Liver (tissue), 9 donors: ENCODE results near the gene POU2F3. TPM values are rescaled to one million over a fixed set of nuclear protein-coding genes. Genes with fewer than 3 reads are reported as not detected.

ENCODE experiments used
- DNase-seq: peaks from one replicate; pipeline ENCODE4 v3.0.0-alpha.2; 2017; ENCODE audit warnings: low spot score
- H3K27ac ChIP-seq, 2 donors: one replicate each; pipeline ENCODE4 v1.7.0; 2013; ENCODE audit warnings: inconsistent platforms in 2 of 2, low read length in 2 of 2, control low read depth in 1 of 2, low read depth in 1 of 2, mild to moderate bottlenecking in 1 of 2
- H3K27me3 ChIP-seq, 4 donors: one replicate each; pipeline versions ENCODE4 v1.6.1 to v1.7.0; 2013; ENCODE audit warnings: low read length in 3 of 4, inconsistent platforms in 1 of 4, mild to moderate bottlenecking in 1 of 4, moderate library complexity in 1 of 4; ENCODE audit not compliant: control insufficient read depth in 4 of 4, insufficient read depth in 4 of 4
- H3K36me3 ChIP-seq, 4 donors: one replicate each; pipeline versions ENCODE4 v1.6.1 to v1.7.0; 2013; ENCODE audit warnings: low read length in 3 of 4, mild to moderate bottlenecking in 3 of 4, low read depth in 1 of 4, moderate library complexity in 1 of 4; ENCODE audit not compliant: control insufficient read depth in 4 of 4, insufficient read depth in 3 of 4
- H3K4me1 ChIP-seq, 4 donors: one replicate each; pipeline versions ENCODE4 v1.6.1 to v1.7.0; 2013; ENCODE audit warnings: low read length in 3 of 4, mild to moderate bottlenecking in 3 of 4, moderate library complexity in 1 of 4; ENCODE audit not compliant: control insufficient read depth in 4 of 4, insufficient read depth in 4 of 4
- H3K4me3 ChIP-seq, 3 donors: one replicate each; pipeline versions ENCODE4 v1.6.1 to v1.7.0; 2013; ENCODE audit warnings: low read length in 3 of 3, control low read depth in 1 of 3, low read depth in 1 of 3, mild to moderate bottlenecking in 1 of 3
- H3K9ac ChIP-seq, 2 donors: one replicate each; pipeline ENCODE4 v1.7.0; 2013; ENCODE audit warnings: low read length in 2 of 2, mild to moderate bottlenecking in 2 of 2, moderate library complexity in 2 of 2, control low read depth in 1 of 2, low read depth in 1 of 2
- H3K9me3 ChIP-seq, 4 donors: one replicate each; pipeline versions ENCODE4 v1.6.1 to v1.7.0; 2013; ENCODE audit warnings: low read length in 3 of 4; ENCODE audit not compliant: control insufficient read depth in 4 of 4
- ATF3 ChIP-seq: IDR thresholded peaks from 2 replicates; pipeline ENCODE4 v1.6.1; 2016; ENCODE audit warnings: antibody characterized with exemption
- CTCF ChIP-seq: fragments of 150-350 bp; IDR thresholded peaks from 2 replicates; pipeline ENCODE4 v1.5.1; 2017; ENCODE audit warnings: improper control_type of control experiment, low read depth, low read length; ENCODE audit not compliant: missing input control
- EGR1 ChIP-seq, 2 donors: IDR thresholded peaks; 2 replicates each; pipeline ENCODE4 v1.6.1; 2016 to 2018; ENCODE audit warnings: antibody characterized with exemption in 2 of 2, low read depth in 2 of 2
- FOXA1 ChIP-seq: IDR thresholded peaks from 2 replicates; pipeline ENCODE4 v1.6.1; 2016; ENCODE audit warnings: antibody characterized with exemption
- FOXA2 ChIP-seq: IDR thresholded peaks from 2 replicates; pipeline ENCODE4 v1.6.1; 2016; ENCODE audit warnings: antibody characterized with exemption
- HNF4G ChIP-seq: IDR thresholded peaks from 2 replicates; pipeline ENCODE4 v1.6.1; 2016; ENCODE audit warnings: antibody characterized with exemption
- JUND ChIP-seq, 2 donors: IDR thresholded peaks; 2 replicates each; pipeline ENCODE4 v1.6.1; 2016; ENCODE audit warnings: antibody characterized with exemption in 2 of 2
- NR2F2 ChIP-seq: IDR thresholded peaks from 2 replicates; pipeline ENCODE4 v1.6.1; 2016; ENCODE audit warnings: antibody characterized with exemption
- RAD21 ChIP-seq, 2 donors: IDR thresholded peaks; 2 replicates each; pipeline ENCODE4 v1.6.1; 2016; ENCODE audit warnings: antibody characterized with exemption in 2 of 2, mild to moderate bottlenecking in 2 of 2
- SP1 ChIP-seq: IDR thresholded peaks from 2 replicates; pipeline ENCODE4 v1.6.1; 2018; ENCODE audit warnings: antibody characterized with exemption, mild to moderate bottlenecking
- TAF1 ChIP-seq: conservative IDR thresholded peaks from 2 replicates; pipeline ENCODE4 v1.6.1; 2016; ENCODE audit warnings: antibody characterized with exemption, mild to moderate bottlenecking
- YY1 ChIP-seq: IDR thresholded peaks from 2 replicates; pipeline ENCODE4 v1.6.1; 2016; ENCODE audit warnings: antibody characterized with exemption, mild to moderate bottlenecking
- WGBS: extraction: QIAGEN DNeasy Blood & Tissue Kit; methylation state at CpG from one replicate; pipeline ENCODE4 v1.1.7; 2013; 5-methylcytosine and 5-hydroxymethylcytosine counted together
- polyA plus RNA-seq, 2 donors: library from polyadenylated mRNA; stranded (reverse) in 1 of 2; unstranded in 1 of 2; fragments of 200-250 nt in 1 of 2; fragments of >200 nt in 1 of 2; fragmentation: Nextera tagmentation in 1 of 2; extraction: Ambion mirVana in 1 of 2; gene quantifications; one replicate each; pipeline versions ENCODE4 v1.2.1 to v1.2.3, GENCODE V29; 2013 to 2015
- total RNA-seq, 2 donors: library from RNA; depleted of rRNA; stranded (reverse); fragments of >200 nt; gene quantifications; one replicate each; pipeline ENCODE4 v1.2.3, GENCODE V29; 2014
- TF ChIP-seq, protein P1 (sequence below): IDR thresholded peaks from 2 replicates; pipeline ENCODE4 v1.6.1; 2016; ENCODE audit warnings: antibody characterized with exemption
- TF ChIP-seq, protein P2 (sequence below): IDR thresholded peaks from 2 replicates; pipeline ENCODE4 v1.6.1; 2016; ENCODE audit warnings: antibody characterized with exemption
- TF ChIP-seq, protein P3 (sequence below): IDR thresholded peaks from 2 replicates; pipeline ENCODE4 v1.6.1; 2016; ENCODE audit warnings: antibody characterized with exemption, mild to moderate bottlenecking
- donor health status: healthy.
- donor health status: healthy.
- donor health status: healthy.
- donor health status: healthy.
- donor health status: healthy.

POU2F3 gene
- total RNA-seq = not detected
- polyA plus RNA-seq = not detected

DNA sequence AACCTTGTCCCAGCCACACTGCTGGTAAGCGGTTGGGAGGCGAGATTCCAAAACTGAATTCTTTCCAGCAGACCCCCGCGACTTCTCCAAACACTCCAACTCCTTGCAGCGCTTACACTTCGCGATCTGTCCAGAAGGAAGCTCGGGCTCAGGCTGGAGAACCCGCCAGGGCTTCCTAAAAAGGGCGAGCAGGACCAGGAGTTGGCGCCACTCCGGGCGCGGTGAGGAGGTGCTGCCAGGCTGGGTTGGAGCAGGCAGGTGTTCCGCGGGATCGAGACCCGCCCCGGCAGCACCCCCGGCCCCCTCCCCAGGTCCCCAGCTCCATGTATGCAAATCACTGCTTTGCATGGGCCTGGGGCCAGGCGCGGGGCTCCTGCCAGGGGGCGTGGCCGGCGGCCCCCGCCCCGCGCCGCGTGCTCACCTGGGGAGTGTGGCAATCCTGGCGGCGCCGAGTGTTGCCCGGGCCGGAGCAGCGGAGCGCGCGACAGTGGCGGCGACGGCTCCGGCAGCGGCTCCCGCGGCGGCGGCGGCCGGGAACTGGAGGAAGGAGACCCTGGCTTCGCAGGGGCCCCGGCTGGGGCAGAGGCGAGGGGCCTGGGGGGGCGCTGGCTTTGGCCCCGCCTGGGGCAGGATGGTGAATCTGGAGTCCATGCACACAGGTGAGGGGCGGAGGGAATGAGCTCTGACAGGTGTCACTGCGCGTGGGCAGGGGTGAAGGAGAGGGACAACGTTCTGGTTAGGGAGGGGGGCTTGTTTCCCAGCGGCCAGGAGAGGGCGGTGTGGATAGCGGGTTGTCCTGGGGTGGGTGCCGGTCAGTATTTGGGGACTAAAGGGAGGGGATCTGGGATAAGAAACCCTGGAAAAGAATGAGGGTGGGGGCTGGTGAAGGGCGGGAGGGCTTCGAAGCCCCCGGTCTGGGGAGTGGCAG is at the start of gene POU2F3:
TSS of gene POU2F3 (plus strand) at position 428 of the 928 bp plus-strand sequence. CDS start at position 632, 204 bp downstream.
- TF ChIP-seq, protein P1, sequence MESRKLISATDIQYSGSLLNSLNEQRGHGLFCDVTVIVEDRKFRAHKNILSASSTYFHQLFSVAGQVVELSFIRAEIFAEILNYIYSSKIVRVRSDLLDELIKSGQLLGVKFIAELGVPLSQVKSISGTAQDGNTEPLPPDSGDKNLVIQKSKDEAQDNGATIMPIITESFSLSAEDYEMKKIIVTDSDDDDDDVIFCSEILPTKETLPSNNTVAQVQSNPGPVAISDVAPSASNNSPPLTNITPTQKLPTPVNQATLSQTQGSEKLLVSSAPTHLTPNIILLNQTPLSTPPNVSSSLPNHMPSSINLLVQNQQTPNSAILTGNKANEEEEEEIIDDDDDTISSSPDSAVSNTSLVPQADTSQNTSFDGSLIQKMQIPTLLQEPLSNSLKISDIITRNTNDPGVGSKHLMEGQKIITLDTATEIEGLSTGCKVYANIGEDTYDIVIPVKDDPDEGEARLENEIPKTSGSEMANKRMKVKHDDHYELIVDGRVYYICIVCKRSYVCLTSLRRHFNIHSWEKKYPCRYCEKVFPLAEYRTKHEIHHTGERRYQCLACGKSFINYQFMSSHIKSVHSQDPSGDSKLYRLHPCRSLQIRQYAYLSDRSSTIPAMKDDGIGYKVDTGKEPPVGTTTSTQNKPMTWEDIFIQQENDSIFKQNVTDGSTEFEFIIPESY = no peak
- TF ChIP-seq ATF3 (no peak), TAF1 (no peak), FOXA1 (no peak), JUND (IDR thresholded peaks at IDR 0.05) (no peak), FOXA2 (no peak), YY1 (no peak), EGR1 (IDR thresholded peaks at IDR 0.05; ENCODE audit: low read depth in 2 of 2) (no peak), SP1 (no peak), HNF4G (no peak), NR2F2 (no peak), RAD21 (IDR thresholded peaks at IDR 0.05) (no peak), CTCF (no peak)
- TF ChIP-seq, protein P2, sequence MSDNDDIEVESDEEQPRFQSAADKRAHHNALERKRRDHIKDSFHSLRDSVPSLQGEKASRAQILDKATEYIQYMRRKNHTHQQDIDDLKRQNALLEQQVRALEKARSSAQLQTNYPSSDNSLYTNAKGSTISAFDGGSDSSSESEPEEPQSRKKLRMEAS = no peak
- TF ChIP-seq, protein P3, sequence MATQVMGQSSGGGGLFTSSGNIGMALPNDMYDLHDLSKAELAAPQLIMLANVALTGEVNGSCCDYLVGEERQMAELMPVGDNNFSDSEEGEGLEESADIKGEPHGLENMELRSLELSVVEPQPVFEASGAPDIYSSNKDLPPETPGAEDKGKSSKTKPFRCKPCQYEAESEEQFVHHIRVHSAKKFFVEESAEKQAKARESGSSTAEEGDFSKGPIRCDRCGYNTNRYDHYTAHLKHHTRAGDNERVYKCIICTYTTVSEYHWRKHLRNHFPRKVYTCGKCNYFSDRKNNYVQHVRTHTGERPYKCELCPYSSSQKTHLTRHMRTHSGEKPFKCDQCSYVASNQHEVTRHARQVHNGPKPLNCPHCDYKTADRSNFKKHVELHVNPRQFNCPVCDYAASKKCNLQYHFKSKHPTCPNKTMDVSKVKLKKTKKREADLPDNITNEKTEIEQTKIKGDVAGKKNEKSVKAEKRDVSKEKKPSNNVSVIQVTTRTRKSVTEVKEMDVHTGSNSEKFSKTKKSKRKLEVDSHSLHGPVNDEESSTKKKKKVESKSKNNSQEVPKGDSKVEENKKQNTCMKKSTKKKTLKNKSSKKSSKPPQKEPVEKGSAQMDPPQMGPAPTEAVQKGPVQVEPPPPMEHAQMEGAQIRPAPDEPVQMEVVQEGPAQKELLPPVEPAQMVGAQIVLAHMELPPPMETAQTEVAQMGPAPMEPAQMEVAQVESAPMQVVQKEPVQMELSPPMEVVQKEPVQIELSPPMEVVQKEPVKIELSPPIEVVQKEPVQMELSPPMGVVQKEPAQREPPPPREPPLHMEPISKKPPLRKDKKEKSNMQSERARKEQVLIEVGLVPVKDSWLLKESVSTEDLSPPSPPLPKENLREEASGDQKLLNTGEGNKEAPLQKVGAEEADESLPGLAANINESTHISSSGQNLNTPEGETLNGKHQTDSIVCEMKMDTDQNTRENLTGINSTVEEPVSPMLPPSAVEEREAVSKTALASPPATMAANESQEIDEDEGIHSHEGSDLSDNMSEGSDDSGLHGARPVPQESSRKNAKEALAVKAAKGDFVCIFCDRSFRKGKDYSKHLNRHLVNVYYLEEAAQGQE = no peak
- Histone ChIP-seq H3K4me1 (peaks cover 0 to 7% (median 3%) of the 10 kb centered on the region in 4 donors), H3K9me3 (no peaks in the 10 kb centered on the region), H3K36me3 (no peaks in the 10 kb centered on the region), H3K27ac (no peak within 1 kb of the TSS), H3K9ac (no peak within 1 kb of the TSS), H3K4me3 (no peak within 1 kb of the TSS), H3K27me3 (peaks cover 0 to 2% (median 0%) of the 10 kb centered on the region in 4 donors)
- WGBS = 9% methylated on average over 66 of the region's 66 CpGs
- DNase-seq = no peak
